ENCODE results near the gene RILPL1. TPM values are rescaled to one million over a fixed set of nuclear protein-coding genes. Genes with fewer than 3 reads are reported as not detected.

RILPL1 gene
- total and polyA plus RNA-seq, 9 of the 15 experiments (the other 6 are each of a cell fraction or from before 2014, with no cell fraction given): 0.25 to 10.6 (median 8.6) TPM

DNA sequence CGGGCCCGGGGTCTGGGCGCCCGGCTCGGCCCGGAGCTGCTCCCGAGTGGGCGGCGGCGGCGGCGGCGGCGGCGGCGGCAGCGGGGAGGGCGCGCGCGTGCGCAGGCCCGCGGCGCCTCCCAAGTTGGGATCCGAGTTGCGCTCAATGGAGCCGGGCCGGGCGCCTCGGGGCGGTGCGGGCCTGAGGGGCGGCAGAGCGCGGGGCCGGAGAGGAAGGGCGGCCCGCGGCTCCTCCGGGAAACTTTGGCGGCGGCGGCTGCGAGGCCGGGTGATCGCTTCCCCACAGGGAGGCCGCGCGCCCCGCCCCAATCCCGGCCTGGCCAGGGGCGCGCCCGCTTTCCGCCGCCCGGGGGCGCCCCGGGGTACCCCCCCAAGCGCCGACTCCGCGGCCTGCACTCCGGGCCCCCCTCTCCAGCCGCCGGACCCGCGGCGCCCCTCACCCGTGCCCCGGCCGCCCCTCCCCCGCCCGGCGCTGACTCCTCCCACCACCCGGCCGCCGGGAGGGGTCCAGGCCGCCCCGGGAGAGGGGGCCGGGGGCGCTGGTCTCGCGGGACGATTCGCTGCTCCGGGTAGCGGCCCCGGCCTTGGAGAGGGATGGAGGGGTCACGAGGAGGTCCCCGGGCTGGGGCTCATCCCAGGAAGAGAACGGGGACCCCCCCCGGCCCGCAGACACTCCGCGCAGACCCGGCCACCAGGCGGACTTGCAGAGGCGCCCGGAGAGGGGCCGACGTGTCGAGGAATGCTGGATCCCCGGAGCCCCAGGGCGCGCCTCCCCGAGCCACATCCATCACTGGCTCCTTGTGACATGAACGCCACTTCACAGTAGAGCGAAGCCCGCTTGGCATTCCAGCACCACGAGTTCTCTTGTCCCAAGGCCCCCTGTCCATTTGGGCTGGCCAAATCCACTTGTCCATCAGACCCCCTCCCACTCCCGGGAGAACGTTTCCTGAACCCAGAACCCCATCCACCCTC is at the start of gene RILPL1 (continued):
- no peak for TF ChIP-seq GTF3C2 (IDR thresholded peaks at IDR 0.05; ENCODE audit: borderline replicate concordance, extremely low read depth, insufficient read length)
- TF ChIP-seq CEBPB (tag; IDR thresholded peaks at IDR 0.05): no peak
- TF ChIP-seq ATF7 (IDR thresholded peaks at IDR 0.05): no peak
- TF ChIP-seq SNIP1 (IDR thresholded peaks at IDR 0.05; ENCODE audit: low read depth): no peak
- TF ChIP-seq NONO (IDR thresholded peaks at IDR 0.05; ENCODE audit: low read depth in 2 of 2, low read length in 1 of 2): peak in 1 of 2 experiments; percentile 69; a peak in 1 of 4 replicates
- no peak for TF ChIP-seq EP300 (IDR thresholded peaks at IDR 0.05; ENCODE audit: low read length)
- TF ChIP-seq ZBTB11 (CRISPR knock-in tag; IDR thresholded peaks at IDR 0.05): 0 out of 6 replicates have a peak, but pooled peaks of 1 of the 3 experiments have one; percentile 19
- peak; percentile 77 to 83; a peak in 2 of 4 replicates for TF ChIP-seq NRF1 (conservative IDR thresholded peaks at IDR 0.05 in 1 of 2, IDR thresholded peaks at IDR 0.05 in 1 of 2)
- peak; percentile 96 for TF ChIP-seq ZBTB7A (IDR thresholded peaks at IDR 0.05; ENCODE audit: borderline replicate concordance, control insufficient read depth, low read depth, low read length)
- no peak for TF ChIP-seq SRSF3 (IDR thresholded peaks at IDR 0.05; ENCODE audit: insufficient read depth, low read length)

Measured in K562 (cell line).